ENCODE results near the gene IBSP. TPM values are rescaled to one million over a fixed set of nuclear protein-coding genes. Genes with fewer than 3 reads are reported as not detected.

The IBSP gene
- total RNA-seq, 6 donors from 2014 or later, result not detected

- no peaks in the 10 kb centered on the region for H3K36me3 ChIP-seq
- H3K27me3 ChIP-seq, result no peaks in the 10 kb centered on the region
- WGBS, 2 donors, result 59 to 66% methylated on average over 3 to 8 of the region's 8 CpGs
- DNase-seq (peak in 1 of 2 donors; percentile 6), ATAC-seq (ENCODE audit: low FRiP score in 2 of 2) (no peak)
- no peak overlapping the region for H3K4me3 ChIP-seq
- no peak overlapping the region for H3K27ac ChIP-seq
- no peaks in the 10 kb centered on the region for H3K9me3 ChIP-seq
- no peaks in the 10 kb centered on the region for H3K4me1 ChIP-seq
- TF ChIP-seq, protein P1, sequence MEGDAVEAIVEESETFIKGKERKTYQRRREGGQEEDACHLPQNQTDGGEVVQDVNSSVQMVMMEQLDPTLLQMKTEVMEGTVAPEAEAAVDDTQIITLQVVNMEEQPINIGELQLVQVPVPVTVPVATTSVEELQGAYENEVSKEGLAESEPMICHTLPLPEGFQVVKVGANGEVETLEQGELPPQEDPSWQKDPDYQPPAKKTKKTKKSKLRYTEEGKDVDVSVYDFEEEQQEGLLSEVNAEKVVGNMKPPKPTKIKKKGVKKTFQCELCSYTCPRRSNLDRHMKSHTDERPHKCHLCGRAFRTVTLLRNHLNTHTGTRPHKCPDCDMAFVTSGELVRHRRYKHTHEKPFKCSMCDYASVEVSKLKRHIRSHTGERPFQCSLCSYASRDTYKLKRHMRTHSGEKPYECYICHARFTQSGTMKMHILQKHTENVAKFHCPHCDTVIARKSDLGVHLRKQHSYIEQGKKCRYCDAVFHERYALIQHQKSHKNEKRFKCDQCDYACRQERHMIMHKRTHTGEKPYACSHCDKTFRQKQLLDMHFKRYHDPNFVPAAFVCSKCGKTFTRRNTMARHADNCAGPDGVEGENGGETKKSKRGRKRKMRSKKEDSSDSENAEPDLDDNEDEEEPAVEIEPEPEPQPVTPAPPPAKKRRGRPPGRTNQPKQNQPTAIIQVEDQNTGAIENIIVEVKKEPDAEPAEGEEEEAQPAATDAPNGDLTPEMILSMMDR (IDR thresholded peaks at IDR 0.05), result no peak
- TF ChIP-seq POLR2AphosphoS5 (IDR thresholded peaks at IDR 0.05) (no peak), EP300 (IDR thresholded peaks at IDR 0.05) (no peak), POLR2A (IDR thresholded peaks at IDR 0.05) (no peak)
Measured at GRCh38 chr4:87855559-87855958, 56.2 kb downstream of the IBSP start.

DNA sequence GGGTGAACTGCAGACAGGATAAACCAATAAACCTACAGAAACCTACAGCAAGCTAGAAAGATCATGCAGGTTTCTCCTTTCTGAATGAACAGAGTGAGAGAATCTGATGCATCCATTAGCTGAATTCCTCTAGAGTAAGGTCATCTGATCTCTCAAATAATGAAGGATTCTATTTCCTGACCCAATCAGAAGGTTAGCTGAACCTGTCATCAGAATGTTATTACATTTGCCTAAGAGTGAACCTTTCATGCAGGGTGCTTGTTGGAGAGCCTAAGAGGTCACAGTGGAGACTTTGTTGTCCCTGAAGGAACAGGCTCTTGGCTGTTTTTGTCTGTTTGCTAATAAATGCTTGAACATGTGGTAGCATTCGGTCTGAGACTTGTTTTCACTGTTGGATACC lies 57.5 kb downstream of the IBSP start:
- no peak for ATAC-seq (ENCODE audit: low FRiP score in 2 of 2)
- Histone ChIP-seq H3K36me3 (no peaks in the 10 kb centered on the region), H3K4me1 (no peaks in the 10 kb centered on the region), H3K4me3 (no peak overlapping the region), H3K9me3 (no peaks in the 10 kb centered on the region), H3K27ac (no peak overlapping the region), H3K27me3 (no peaks in the 10 kb centered on the region)
- WGBS, 2 donors, result 38 to 52% methylated on average over 1 of the region's 1 CpG
- TF ChIP-seq EP300 (IDR thresholded peaks at IDR 0.05) (no peak), POLR2AphosphoS5 (IDR thresholded peaks at IDR 0.05) (no peak), POLR2A (IDR thresholded peaks at IDR 0.05) (no peak)
- TF ChIP-seq, protein P1 (IDR thresholded peaks at IDR 0.05), result no peak
- DNase-seq, result no peak

DNA sequence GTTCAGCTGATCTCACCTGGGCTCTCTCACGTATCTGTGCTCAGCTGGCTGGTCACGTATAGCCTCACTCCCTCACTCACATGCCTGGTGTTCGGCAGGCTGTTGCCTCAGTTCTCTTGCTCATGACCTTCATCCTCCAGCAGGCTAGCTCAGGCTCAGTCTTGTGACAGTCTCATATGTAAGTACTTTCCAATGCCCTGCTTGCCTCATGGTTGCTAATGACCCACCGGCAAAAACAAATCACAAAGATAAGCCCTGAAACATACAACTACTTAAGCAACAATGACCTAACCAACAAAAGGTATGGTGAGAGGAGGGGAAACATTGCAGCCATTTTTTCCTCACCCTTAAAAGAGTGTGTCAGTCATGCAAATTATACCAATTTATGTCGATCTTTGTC lies 58.4 kb downstream of the IBSP start:
- no peaks in the 10 kb centered on the region for H3K36me3 ChIP-seq
- no peak overlapping the region for H3K27ac ChIP-seq
- no peak for ATAC-seq (ENCODE audit: low FRiP score in 2 of 2)
- DNase-seq, result no peak
- H3K27me3 ChIP-seq, result no peaks in the 10 kb centered on the region
- no peaks in the 10 kb centered on the region for H3K4me1 ChIP-seq
- WGBS, 2 donors, result 57 to 86% methylated on average over 5 of the region's 5 CpGs
- TF ChIP-seq EP300 (IDR thresholded peaks at IDR 0.05) (no peak), POLR2AphosphoS5 (IDR thresholded peaks at IDR 0.05) (no peak)
- TF ChIP-seq, protein P1 (IDR thresholded peaks at IDR 0.05), result no peak
- H3K4me3 ChIP-seq, result no peak overlapping the region
- no peaks in the 10 kb centered on the region for H3K9me3 ChIP-seq

Other genes starting within 250 kb of the IBSP start
- not detected for gene DSPP, start 191.0 kb upstream of the IBSP start, total RNA-seq
- gene DMP1, start 149.3 kb upstream of the IBSP start, total RNA-seq, result not detected
- not detected for gene MEPE, start 33.4 kb downstream of the IBSP start, total RNA-seq
- gene SPP1, start 176.2 kb downstream of the IBSP start, total RNA-seq, result 10 to 100 TPM in 3 of 6 donors, 1 to 10 TPM in 3; 4.6 to 26.8 (median 10.6) TPM
- 10 to 100 TPM; 19.5 to 76.5 (median 32.5) TPM for gene PKD2, start 208.1 kb downstream of the IBSP start, total RNA-seq

All from upper lobe of left lung (tissue), 6 donors.